ENCODE measurements around the gene PAIP2.
"Not testable (repeated sequence)": the region's sequence is repeated elsewhere in the genome, so short reads cannot be mapped to it uniquely, and the experiment has no call there.

Gene PAIP2

DNA sequence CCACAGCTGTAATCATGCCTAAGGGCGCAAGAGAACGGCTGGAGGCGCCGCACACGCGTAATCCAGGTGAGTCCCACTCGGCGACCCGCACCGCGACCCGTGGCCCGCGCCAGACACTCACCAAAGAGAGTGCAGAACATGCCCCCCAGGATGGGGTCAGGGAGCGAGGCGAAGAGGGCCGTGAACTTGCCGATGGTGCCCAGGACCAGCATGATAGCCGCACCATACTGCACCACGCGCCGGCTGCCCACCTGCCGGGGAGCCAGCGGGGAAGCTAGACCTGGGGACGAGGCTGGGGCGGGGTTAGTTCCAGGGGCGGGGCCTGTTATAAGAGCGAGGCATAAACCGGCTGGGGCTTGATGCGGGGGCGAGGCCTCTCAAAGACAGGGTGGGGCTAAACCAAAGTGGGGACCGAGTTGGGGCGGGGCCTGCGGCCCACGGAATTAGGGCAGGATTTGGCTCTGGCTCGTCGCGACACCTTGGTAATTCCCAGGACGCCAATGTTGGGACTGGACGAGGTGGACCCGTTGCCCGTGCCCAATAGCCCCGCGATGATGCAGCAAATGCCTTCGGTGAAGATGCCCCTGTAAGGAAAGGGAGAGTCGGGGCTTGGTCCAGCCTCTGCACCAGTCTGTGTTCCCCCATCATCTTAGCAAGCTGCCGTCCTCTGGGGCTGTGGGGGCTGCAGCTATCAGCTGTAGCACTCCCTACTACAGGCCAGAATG, 36.6 kb downstream of the PAIP2 start:
- DNase-seq (ENCODE audit: low read depth, low spot score), result no peak

GRCh38 chr5:139378941-139379361, 37.3 kb downstream of the PAIP2 start:
- DNase-seq (ENCODE audit: low read depth, low spot score), result no peak

DNA sequence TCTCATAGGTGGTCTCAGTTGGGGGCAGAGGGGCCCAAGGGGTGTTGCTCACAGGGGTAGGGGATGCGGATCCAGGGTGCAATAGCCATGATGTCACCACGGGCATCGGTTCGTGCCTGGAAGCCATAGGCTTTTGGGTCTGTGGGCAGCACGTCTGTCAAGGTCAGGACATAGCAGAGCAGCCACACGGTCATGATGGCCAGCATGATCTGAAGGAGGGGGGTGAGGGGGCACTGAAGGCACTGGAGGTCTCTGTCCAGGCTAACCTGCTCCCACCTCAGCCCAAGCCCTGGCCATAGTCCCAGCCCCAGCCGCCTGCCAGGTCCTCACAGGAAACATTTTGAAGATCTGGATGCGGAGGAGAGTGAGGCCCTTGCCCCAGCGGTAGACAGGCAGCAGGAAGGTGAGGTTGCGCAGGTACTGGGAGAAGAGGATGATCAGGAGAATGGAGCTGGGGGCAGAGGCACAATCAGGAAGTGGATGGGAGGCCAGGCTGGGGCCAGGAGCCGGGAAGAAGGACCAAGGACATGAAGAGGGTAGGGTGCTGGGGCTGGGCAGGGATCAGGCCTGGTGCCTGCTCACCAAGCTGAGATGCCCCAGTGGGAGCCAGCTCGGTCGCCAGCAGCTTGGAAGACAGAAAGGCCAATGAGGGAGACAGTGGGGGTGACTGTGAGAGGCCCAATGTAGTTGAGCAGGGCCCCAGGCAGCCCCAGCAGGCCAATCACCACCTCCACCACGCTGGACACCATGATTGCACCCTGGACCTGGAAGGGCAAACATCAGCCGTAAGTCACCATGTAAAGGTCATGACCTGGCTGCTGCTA, 38.2 kb downstream of the PAIP2 start:
- DNase-seq (ENCODE audit: low read depth, low spot score), result no peak

GRCh38 chr5:139381837-139382761, 40.4 kb downstream of the PAIP2 start:
- no peak for DNase-seq (ENCODE audit: low read depth, low spot score)

- no peak for DNase-seq (ENCODE audit: low read depth, low spot score)
Measured at GRCh38 chr5:139382807-139383206, 41.2 kb downstream of the PAIP2 start.

GRCh38 chr5:139383275-139383992, 41.8 kb downstream of the PAIP2 start, which contains the start of gene SLC23A1:
TSS of gene SLC23A1 (minus strand) at chr5:139383297. CDS start at chr5:139383253, 44 bp downstream.
- no peak for DNase-seq (ENCODE audit: low read depth, low spot score)

DNA sequence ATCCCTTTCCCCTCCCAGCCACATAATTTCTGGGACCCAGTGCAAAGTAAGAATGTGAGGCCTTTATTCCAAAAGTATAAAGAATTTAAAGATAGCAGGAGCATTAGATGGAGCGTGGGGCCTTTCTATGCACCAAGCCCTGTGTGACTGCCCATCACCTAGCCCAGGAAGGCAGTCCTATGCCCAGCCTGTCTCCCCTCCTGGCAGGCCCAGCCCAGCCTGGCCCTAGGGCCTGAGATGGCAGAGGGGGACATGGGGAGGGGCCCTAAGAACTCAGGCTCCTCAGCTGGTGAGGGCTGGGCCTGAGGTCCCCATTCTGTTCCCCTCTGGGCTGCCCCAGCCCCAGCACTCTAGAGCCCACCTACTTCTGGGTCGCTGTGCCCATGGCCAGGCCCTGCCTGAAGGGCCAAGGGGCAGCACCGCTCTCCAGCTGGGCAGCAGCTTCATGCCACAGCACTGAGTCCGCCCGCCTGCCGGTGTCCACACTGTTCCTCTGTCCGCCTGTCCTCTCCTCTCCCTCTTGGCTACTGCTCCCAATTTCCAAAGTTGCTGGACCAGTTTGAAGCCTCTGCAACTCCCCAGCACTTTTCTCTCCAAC, 42.4 kb downstream of the PAIP2 start:
- DNase-seq (ENCODE audit: low read depth, low spot score), result no peak

DNA sequence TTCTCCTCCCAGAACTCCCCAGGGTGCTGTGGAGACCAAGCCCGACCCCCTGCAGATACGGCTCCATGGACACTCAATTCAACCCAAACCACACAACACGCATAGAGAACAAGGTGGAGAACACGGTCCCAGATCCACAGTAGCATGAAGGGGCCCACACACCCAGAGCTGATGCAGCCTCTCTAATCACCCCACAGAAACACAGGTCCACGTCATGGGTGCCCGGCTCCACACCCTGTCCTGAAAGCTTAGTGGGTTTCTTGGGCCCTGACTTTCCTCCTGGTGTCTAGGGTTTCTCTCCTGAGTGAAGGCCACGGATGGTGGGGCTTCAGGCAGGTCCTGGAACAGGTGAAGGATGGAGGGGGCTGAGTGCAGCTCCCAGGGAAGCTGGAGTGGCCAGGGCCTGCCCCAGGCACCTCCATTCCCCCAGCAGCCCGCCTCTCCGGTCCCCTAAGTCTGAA, 43.0 kb downstream of the PAIP2 start:
- no peak for DNase-seq (ENCODE audit: low read depth, low spot score)

DNA sequence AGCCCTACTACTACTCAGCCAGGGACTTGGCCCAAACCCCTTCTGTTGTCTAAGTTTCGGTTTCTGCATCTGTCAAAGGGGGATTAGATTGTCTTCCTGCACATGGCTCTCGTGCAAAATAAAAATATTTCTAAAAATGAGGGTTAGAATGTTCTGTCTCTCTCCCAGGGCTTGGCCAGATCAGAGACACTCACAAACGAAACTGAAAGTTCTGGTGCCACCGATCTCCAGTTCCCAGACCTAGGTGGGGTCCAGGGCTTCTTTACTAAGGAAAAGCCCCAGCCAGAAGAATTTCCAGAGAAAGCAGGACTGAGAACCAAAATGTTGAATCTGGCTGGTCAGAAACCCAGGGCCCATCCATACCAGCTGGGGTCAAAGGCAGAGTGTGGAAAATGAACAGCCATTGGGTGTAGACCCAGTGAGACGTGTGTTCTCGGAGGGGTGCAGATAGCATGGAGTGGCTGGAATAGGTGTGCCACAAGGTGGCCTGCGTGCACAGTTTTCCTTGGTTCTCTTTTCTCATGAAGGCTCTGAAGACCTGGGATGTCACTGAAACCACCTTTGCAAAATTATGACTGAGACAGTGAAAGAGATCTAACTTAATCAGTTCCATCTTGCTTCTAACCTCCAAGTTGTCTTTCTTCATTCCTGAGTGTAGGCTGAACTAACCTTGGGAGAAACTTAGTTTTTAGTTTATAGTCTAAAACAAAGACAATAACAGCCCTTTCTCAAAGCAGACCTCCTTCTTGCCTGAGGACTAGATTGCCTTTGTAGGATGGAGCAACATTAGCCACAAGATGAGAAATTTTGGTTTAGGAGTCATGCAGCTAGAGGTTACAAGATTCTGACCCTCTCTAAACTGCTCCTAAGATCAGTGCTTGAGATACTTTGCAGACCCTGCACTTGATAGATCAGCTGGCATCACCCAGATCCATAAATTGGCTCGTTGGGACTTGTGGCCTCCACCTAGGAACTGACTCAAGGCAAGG, 43.7 kb downstream of the PAIP2 start:
- DNase-seq (ENCODE audit: low read depth, low spot score), result no peak

DNA sequence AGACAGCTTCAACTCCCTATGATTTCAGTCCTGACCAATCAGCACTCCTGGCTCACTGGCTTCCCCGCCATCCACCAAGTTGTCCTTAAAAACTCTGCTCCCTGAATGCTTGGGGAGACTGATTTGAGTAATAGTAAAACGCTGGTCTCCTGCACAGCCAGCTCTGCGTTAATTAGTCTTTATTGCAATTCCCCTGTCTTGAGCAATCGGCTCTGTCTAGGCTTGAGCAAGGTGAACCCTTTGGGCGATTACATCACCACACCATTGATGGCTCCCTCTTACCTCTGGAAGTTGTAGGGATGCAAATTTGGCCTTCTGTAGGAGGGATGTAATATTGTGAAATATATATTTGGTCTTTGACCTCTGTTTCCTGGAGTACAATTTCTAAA, 44.4 kb downstream of the PAIP2 start:
- no peak for DNase-seq (ENCODE audit: low read depth, low spot score)

DNA sequence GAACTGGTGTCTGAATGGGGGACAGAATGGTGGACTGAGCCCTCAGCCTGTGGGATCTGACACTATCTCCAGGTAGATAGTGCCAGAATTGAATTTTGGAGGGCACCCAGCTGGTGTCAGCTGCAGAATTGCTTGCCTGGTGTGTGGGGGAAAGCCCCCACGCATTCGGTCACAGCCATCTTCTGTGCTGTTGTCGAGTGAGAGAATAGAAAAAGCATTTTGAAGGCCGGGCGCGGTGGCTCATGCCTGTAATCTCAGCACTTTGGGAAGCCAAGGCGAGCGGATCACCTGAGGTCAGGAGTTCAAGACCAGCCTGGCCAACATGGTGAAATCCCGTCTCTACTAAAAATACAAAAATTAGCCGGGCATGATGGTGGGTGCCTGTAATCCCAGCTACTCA, 45.3 kb downstream of the PAIP2 start:
- DNase-seq (ENCODE audit: low read depth, low spot score), result not testable (repeated sequence)

DNA sequence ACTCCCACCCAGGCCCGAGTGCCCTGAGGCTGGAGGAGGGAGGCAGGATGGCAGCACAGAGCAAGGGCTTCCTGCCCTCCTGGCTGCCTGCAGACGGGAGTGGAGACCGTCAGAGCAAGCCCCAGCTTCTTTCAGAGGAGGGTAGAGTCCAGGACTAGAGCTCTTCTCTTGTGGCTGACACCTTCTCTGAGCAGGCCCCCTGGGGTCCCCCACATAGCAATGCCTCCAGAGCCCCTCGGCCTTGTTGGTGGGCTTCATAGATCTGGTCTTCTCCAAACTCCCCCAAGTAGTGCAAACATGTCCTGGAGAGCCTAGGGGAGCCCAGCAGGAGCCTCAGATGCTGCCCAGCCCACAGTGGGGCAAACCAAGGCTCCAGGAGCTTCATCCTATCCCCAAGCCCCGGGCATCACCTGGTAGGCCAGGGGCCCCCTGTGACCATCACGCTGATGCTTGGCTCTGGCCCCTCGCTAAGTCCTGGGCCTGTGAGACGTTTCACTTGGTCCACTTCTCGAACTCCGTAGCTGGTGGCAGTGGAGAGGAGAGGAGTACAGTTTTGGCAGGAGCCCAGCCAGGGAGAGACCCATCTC, 46.0 kb downstream of the PAIP2 start:
- no peak for DNase-seq (ENCODE audit: low read depth, low spot score)

DNA sequence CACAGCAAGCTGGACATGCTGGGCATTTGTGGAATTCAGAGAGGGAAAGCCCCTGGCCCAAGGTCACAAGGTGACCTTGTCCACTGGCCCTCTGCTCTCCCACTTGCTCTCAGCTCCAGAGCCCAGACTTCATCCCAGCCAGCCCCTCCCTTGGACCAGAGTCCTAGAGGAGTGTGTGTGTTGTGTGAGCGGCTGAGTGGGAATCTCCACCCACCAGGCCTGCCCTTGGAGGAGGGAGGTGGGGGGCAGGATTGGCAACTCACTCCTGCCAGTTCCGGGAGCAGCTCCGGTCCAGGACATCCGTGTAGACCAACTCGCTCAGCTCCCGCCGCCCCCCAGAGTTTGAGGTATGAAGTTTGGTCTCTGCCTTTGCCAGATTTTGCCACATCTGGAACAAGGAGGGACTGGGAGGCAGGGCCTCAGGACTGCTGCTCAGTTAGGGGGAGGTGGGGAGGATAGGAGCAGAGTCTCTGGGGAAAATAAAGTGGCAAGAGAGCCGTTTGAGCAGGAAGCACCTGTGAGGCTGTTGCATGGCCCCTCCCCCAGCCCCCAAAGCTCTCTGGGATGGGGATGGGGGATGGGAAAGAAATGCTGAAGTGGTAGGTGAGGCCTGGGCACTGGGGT, 46.7 kb downstream of the PAIP2 start:
- no peak for DNase-seq (ENCODE audit: low read depth, low spot score)

- DNase-seq (ENCODE audit: low read depth, low spot score), result no peak
Measured at GRCh38 chr5:139389701-139390638, 48.3 kb downstream of the PAIP2 start, which contains the start of gene MZB1. TSS of gene MZB1 (minus strand) at chr5:139389913. CDS start at chr5:139389856, 57 bp downstream.

DNA sequence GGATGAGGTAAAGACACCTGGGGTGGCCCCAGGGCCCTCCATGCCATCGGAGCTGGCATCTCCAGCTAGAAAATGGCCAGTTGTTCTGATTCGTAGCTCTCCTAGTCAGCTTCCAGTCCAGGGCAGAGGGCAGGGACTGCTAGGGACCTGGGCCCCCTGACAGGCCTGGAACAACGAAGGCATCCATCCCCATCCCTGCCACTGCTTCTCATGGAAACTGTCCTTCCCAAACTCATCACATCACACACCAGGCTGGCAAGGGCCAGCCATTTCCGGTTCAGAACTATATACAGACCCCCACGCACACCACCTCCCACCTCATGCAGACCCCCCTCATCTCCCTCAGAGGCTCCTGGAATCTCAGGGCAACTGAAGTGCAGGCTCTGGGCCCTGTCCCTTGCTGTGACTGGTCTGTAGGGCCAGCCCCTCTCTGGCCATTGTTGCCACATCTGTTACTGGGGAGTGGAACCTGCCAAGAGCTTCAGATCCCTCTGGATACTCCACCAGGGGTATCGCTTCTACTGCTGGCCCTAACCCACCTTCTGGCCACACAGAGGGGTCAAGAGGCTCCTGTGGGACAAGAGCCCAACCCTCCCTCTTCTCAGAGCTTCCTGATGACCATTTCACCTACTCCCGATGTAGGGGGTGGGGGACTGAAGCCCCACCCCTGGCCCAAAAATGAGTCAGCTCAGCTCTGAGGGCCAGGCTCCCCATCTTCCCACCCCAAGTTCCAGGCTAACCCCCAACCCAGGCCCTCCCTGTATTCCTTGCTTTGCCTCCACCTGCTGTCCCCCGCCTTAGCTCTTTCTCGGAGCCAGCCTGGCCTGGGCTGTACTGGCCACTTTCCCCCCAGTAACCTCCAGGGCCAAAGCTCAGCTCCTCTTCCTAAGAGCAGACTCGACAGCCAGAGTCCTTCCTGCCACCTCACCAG, 49.2 kb downstream of the PAIP2 start:
- DNase-seq (ENCODE audit: low read depth, low spot score), result no peak
